ENCODE measurements around the gene ADAMTS14.
A peak's percentile ranks its signal among the peaks of the same experiment; 100 is the strongest.

The ADAMTS14 gene, protein sequence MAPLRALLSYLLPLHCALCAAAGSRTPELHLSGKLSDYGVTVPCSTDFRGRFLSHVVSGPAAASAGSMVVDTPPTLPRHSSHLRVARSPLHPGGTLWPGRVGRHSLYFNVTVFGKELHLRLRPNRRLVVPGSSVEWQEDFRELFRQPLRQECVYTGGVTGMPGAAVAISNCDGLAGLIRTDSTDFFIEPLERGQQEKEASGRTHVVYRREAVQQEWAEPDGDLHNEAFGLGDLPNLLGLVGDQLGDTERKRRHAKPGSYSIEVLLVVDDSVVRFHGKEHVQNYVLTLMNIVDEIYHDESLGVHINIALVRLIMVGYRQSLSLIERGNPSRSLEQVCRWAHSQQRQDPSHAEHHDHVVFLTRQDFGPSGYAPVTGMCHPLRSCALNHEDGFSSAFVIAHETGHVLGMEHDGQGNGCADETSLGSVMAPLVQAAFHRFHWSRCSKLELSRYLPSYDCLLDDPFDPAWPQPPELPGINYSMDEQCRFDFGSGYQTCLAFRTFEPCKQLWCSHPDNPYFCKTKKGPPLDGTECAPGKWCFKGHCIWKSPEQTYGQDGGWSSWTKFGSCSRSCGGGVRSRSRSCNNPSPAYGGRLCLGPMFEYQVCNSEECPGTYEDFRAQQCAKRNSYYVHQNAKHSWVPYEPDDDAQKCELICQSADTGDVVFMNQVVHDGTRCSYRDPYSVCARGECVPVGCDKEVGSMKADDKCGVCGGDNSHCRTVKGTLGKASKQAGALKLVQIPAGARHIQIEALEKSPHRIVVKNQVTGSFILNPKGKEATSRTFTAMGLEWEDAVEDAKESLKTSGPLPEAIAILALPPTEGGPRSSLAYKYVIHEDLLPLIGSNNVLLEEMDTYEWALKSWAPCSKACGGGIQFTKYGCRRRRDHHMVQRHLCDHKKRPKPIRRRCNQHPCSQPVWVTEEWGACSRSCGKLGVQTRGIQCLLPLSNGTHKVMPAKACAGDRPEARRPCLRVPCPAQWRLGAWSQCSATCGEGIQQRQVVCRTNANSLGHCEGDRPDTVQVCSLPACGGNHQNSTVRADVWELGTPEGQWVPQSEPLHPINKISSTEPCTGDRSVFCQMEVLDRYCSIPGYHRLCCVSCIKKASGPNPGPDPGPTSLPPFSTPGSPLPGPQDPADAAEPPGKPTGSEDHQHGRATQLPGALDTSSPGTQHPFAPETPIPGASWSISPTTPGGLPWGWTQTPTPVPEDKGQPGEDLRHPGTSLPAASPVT

DNA sequence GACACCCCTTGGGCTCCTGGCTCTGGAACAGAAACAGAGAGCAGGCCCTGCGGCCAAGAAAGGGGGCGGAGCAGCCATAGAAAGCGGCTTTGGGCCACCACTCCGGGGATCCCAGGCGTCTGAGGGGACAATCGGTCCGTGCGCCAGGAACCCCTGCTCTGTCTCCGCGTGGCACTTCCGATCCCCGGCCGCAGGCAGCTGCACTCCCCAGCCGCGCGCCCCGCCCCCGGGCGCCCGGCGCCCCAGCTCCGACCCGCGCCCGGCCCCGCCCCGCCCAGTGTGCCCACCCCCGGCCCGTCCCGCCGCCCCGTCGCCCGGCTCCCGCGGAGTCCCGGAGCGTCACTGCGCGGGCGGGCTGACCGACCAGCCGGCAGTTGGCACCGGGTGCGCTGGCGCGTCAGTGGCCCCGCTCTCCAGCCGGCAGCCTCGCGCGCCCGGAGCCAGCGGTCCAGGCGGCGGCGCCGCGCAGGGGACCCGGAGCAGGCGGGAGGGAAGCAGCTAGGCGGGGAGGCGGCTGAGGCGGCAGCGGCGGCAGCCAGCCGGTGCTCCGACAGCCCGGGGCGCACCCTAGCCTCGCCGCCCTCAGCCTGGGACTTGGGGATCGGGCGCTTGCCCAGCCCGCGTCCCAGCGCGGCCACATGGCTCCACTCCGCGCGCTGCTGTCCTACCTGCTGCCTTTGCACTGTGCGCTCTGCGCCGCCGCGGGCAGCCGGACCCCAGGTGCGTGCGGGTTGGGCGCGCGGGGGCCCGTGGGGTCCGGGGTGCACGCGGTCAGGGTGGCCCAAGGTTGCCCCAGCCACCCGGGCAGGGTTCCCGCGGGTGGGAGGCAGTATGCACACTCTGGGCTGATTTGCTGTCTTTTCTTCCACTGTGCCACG lies at the start of gene ADAMTS14:
Gene ADAMTS14, plus strand, starts transcription at position 342 of the 878 bp plus-strand sequence. Its CDS starts 297 bp downstream, at position 639.
- H3K9ac ChIP-seq (ENCODE audit: low read depth, low read length) = peak within 1 kb of the TSS; percentile 35; the same call in 1 of the 2 replicates
- H3K79me2 ChIP-seq (ENCODE audit: insufficient read depth, low read length) = no peaks in the 10 kb centered on the region
- H3K4me2 ChIP-seq (ENCODE audit: insufficient read depth, low read length) = peak within 1 kb of the TSS; percentile 81
- no peak within 1 kb of the TSS for H3K27ac ChIP-seq (ENCODE audit: low read length)
- peaks cover 13% of the 10 kb centered on the region for H4K20me1 ChIP-seq (ENCODE audit: insufficient read depth, low read length)
- ATAC-seq (ENCODE audit: insufficient read depth, low read depth) (peak; percentile 88), DNase-seq (peak; percentile 72)
- peaks cover 12% of the 10 kb centered on the region for H3K4me1 ChIP-seq (ENCODE audit: insufficient read depth, low read length)
- peaks cover 3% of the 10 kb centered on the region for H3K9me3 ChIP-seq (ENCODE audit: insufficient read depth, low read length, severe bottlenecking)
- peak within 1 kb of the TSS in 1 of 2 experiments; percentile 57; a peak in 3 of 4 replicates for H3K4me3 ChIP-seq (ENCODE audit: low read depth in 1 of 2, low read length in 2 of 2)
- H3K36me3 ChIP-seq (ENCODE audit: insufficient read depth, low read length) = no peaks in the 10 kb centered on the region
- H2AFZ ChIP-seq (ENCODE audit: low read depth, low read length) = peak within 1 kb of the TSS; percentile 43; the same call in 1 of the 2 replicates
- TF ChIP-seq EZH2 (IDR thresholded peaks at IDR 0.05; ENCODE audit: borderline replicate concordance, low read depth, low read length, severe bottlenecking) = peak; percentile 75
- TF ChIP-seq, protein P1, sequence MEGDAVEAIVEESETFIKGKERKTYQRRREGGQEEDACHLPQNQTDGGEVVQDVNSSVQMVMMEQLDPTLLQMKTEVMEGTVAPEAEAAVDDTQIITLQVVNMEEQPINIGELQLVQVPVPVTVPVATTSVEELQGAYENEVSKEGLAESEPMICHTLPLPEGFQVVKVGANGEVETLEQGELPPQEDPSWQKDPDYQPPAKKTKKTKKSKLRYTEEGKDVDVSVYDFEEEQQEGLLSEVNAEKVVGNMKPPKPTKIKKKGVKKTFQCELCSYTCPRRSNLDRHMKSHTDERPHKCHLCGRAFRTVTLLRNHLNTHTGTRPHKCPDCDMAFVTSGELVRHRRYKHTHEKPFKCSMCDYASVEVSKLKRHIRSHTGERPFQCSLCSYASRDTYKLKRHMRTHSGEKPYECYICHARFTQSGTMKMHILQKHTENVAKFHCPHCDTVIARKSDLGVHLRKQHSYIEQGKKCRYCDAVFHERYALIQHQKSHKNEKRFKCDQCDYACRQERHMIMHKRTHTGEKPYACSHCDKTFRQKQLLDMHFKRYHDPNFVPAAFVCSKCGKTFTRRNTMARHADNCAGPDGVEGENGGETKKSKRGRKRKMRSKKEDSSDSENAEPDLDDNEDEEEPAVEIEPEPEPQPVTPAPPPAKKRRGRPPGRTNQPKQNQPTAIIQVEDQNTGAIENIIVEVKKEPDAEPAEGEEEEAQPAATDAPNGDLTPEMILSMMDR (IDR thresholded peaks at IDR 0.05; ENCODE audit: borderline replicate concordance, extremely low read depth, low read length, poor library complexity, severe bottlenecking) = no peak
- H3K27me3 ChIP-seq (ENCODE audit: insufficient read depth, low read length, poor library complexity) = peaks cover 16% of the 10 kb centered on the region

DNA sequence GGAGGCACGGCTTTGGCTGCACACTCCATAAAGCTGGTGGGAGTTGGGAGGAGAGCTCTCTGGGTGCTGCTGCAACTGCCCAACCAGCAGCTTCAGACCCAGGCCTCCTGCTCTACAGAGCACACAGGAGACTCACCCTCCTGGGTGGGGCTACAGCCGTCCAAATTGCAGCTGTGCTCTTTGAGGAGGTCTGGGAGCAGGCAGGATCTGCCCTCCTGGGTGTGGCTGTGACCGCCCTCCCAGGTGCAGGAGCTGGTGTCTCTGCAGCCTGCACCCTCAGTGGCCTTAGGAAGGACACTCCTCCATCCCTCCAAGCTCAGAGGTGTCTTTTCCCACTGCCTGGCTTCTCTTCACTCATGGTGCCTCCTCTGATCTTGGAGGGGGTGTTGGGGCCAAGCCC lies 49.8 kb upstream of the ADAMTS14 start:
- Histone ChIP-seq H3K9ac (ENCODE audit: low read depth, low read length) (no peak overlapping the region), H3K9me3 (ENCODE audit: insufficient read depth, low read length, severe bottlenecking) (peaks cover 14% of the 10 kb centered on the region), H3K36me3 (ENCODE audit: insufficient read depth, low read length) (no peaks in the 10 kb centered on the region), H2AFZ (ENCODE audit: low read depth, low read length) (no peak overlapping the region), H3K27ac (ENCODE audit: low read length) (no peak overlapping the region), H3K4me1 (ENCODE audit: insufficient read depth, low read length) (no peaks in the 10 kb centered on the region), H3K27me3 (ENCODE audit: insufficient read depth, low read length, poor library complexity) (no peaks in the 10 kb centered on the region), H3K79me2 (ENCODE audit: insufficient read depth, low read length) (no peaks in the 10 kb centered on the region), H4K20me1 (ENCODE audit: insufficient read depth, low read length) (no peaks in the 10 kb centered on the region), H3K4me2 (ENCODE audit: insufficient read depth, low read length) (no peak overlapping the region), H3K4me3 (ENCODE audit: low read depth in 1 of 2, low read length in 2 of 2) (no peak overlapping the region)
- TF ChIP-seq, protein P1 (IDR thresholded peaks at IDR 0.05; ENCODE audit: borderline replicate concordance, extremely low read depth, low read length, poor library complexity, severe bottlenecking) = no peak
- no peak for TF ChIP-seq EZH2 (IDR thresholded peaks at IDR 0.05; ENCODE audit: borderline replicate concordance, low read depth, low read length, severe bottlenecking)
- DNase-seq = no peak
- no peak for ATAC-seq (ENCODE audit: insufficient read depth, low read depth)
